Measurements from ENCODE around the gene OAS2.

Gene OAS2

GRCh38 chr12:112936927-112937326 is 41.4 kb upstream of the OAS2 start:
- Histone ChIP-seq H3K27ac (no peak overlapping the region), H3K36me3 (ENCODE audit: insufficient read depth, low read length) (no peaks in the 10 kb centered on the region), H3K4me3 (no peak overlapping the region), H3K9ac (ENCODE audit: insufficient read length) (no peak overlapping the region), H3K9me3 (ENCODE audit: low read depth, low read length) (no peaks in the 10 kb centered on the region)
- DNase-seq (ENCODE audit: low read depth, low spot score), result no peak
- TF ChIP-seq FOXP2 (optimal IDR thresholded peaks at IDR 0.05; ENCODE audit: control extremely low read depth, extremely low read length, insufficient read depth), result no peak
- TF ChIP-seq EZH2 (IDR thresholded peaks at IDR 0.05), result no peak
- TF ChIP-seq POLR2AphosphoS5 (IDR thresholded peaks at IDR 0.05; ENCODE audit: borderline replicate concordance, low read depth, low read length), result no peak

DNA sequence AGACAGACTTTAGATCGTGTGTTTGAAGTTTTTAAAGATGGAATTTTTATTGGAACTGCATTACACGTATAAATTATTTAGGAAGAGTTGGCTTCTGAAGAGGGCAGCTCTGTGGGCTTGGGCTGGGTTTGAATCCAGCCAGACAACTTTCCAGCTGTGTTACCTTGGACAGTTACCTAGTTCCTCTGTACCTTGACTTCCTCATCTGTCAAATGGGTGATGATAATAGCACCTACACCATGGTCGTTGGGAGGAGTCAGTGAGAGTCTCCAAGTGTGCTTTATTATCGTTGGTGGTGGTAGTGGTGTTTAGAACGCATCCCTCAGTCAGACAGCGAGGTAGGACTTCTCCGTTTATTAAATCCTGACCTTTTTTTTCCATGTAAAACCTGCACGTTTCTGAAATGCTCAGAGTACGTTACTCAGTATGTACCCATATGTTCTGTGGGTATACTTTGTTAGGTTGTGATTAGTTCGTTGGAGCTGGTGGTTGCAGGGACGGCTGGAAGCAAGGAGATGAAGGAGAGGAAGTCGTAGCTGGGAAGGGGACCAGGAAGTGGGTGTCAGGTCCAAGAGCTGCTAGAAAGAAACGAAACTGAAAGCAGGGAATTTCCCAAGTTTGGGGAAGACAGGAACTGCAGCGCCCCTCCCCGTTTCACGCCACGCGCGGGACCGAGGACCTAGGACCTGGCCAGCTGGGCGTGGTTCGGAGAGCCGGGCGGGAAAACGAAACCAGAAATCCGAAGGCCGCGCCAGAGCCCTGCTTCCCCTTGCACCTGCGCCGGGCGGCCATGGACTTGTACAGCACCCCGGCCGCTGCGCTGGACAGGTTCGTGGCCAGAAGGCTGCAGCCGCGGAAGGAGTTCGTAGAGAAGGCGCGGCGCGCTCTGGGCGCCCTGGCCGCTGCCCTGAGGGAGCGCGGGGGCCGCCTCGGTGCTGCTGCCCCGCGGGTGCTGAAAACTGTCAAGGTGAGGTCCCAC is 40.3 kb upstream of the OAS2 start, which contains the start of gene OAS3:
Gene OAS3 (plus strand): TSS at position 734 of the 979 bp plus-strand sequence. CDS start 57 bp downstream, at position 791.
- no peak for DNase-seq (ENCODE audit: low read depth, low spot score)
- Histone ChIP-seq H3K9ac (ENCODE audit: insufficient read length) (peak within 1 kb of the TSS; percentile 74), H3K9me3 (ENCODE audit: low read depth, low read length) (no peaks in the 10 kb centered on the region), H3K4me3 (peak within 1 kb of the TSS; percentile 79), H3K36me3 (ENCODE audit: insufficient read depth, low read length) (no peaks in the 10 kb centered on the region), H3K27ac (no peak within 1 kb of the TSS)
- no peak for TF ChIP-seq FOXP2 (optimal IDR thresholded peaks at IDR 0.05; ENCODE audit: control extremely low read depth, extremely low read length, insufficient read depth)
- no peak for TF ChIP-seq POLR2AphosphoS5 (IDR thresholded peaks at IDR 0.05; ENCODE audit: borderline replicate concordance, low read depth, low read length)
- no peak for TF ChIP-seq EZH2 (IDR thresholded peaks at IDR 0.05)

DNA sequence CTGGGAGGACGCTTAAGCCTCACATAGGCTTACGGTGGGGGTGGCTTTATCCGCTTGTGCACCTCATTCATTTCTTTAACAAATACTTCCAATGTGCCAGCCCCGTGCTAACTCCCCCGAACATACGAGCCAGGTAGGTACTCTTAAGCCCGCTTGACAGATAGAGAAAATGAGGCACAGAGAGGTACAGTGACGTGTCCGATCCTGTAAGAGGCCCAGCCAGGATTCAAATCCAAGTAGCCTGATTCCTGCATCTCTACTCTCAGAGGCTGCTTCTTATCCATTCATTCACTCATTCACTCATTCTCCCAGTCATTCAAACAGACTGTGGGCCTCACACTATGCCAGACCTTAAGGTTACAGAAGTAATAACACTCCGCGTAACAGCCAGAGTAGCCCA is 39.6 kb upstream of the OAS2 start:
- H3K9ac ChIP-seq (ENCODE audit: insufficient read length), result peak overlapping the region; percentile 74
- no peak for TF ChIP-seq POLR2AphosphoS5 (IDR thresholded peaks at IDR 0.05; ENCODE audit: borderline replicate concordance, low read depth, low read length)
- H3K36me3 ChIP-seq (ENCODE audit: insufficient read depth, low read length), result no peaks in the 10 kb centered on the region
- H3K27ac ChIP-seq, result no peak overlapping the region
- H3K9me3 ChIP-seq (ENCODE audit: low read depth, low read length), result no peaks in the 10 kb centered on the region
- H3K4me3 ChIP-seq, result peak overlapping the region; percentile 79
- no peak for DNase-seq (ENCODE audit: low read depth, low spot score)

- no peak for DNase-seq (ENCODE audit: low read depth, low spot score)
Measured at GRCh38 chr12:112939761-112940381, 38.4 kb upstream of the OAS2 start.

DNA sequence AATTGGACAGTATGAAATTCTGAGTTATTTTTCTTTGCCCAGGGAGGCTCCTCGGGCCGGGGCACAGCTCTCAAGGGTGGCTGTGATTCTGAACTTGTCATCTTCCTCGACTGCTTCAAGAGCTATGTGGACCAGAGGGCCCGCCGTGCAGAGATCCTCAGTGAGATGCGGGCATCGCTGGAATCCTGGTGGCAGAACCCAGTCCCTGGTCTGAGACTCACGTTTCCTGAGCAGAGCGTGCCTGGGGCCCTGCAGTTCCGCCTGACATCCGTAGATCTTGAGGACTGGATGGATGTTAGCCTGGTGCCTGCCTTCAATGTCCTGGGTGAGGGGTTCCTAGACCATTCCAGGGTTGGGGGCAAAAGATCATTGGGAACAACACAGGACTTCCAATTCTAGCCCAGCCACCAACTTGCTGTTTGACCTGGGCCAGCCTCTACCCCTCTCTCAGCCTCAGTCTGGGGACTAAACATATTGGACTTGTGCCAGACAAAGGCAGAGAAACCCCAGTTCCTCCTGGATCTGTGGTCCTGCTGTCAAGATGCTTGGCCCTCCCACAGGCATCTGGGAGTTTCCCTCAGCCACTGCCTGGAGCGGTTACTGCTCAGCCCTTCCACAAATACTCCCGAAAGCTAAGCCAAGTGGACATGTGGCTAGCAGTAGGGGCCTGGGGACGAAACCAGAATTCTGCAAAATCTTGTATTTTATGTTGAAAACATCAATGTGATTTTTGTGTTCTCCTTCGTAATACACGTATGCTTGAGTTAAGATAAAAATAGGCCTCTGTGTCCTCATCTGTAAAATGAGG is 36.6 kb upstream of the OAS2 start:
- Histone ChIP-seq H3K36me3 (ENCODE audit: insufficient read depth, low read length) (peaks cover 5% of the 10 kb centered on the region; the same call in 1 of the 2 replicates), H3K4me3 (no peak overlapping the region), H3K27ac (no peak overlapping the region), H3K9me3 (ENCODE audit: low read depth, low read length) (no peaks in the 10 kb centered on the region), H3K9ac (ENCODE audit: insufficient read length) (no peak overlapping the region)
- TF ChIP-seq FOXP2 (optimal IDR thresholded peaks at IDR 0.05; ENCODE audit: control extremely low read depth, extremely low read length, insufficient read depth) (no peak), EZH2 (IDR thresholded peaks at IDR 0.05) (no peak), POLR2AphosphoS5 (IDR thresholded peaks at IDR 0.05; ENCODE audit: borderline replicate concordance, low read depth, low read length) (no peak)
- DNase-seq (ENCODE audit: low read depth, low spot score), result no peak

More at GRCh38 chr12:112939761-112940381, 38.4 kb upstream of the OAS2 start:
- H3K27ac ChIP-seq, result no peak overlapping the region
- peaks cover 5% of the 10 kb centered on the region; the same call in 1 of the 2 replicates for H3K36me3 ChIP-seq (ENCODE audit: insufficient read depth, low read length)
- H3K4me3 ChIP-seq, result no peak overlapping the region
- TF ChIP-seq EZH2 (IDR thresholded peaks at IDR 0.05) (no peak), FOXP2 (optimal IDR thresholded peaks at IDR 0.05; ENCODE audit: control extremely low read depth, extremely low read length, insufficient read depth) (no peak), POLR2AphosphoS5 (IDR thresholded peaks at IDR 0.05; ENCODE audit: borderline replicate concordance, low read depth, low read length) (no peak)
- no peaks in the 10 kb centered on the region for H3K9me3 ChIP-seq (ENCODE audit: low read depth, low read length)
- no peak overlapping the region for H3K9ac ChIP-seq (ENCODE audit: insufficient read length)

GRCh38 chr12:112942572-112942971 is 35.7 kb upstream of the OAS2 start:
- DNase-seq (ENCODE audit: low read depth, low spot score), result no peak
- H3K27ac ChIP-seq, result no peak overlapping the region
- H3K4me3 ChIP-seq, result no peak overlapping the region
- H3K9ac ChIP-seq (ENCODE audit: insufficient read length), result no peak overlapping the region
- H3K9me3 ChIP-seq (ENCODE audit: low read depth, low read length), result no peaks in the 10 kb centered on the region
- peaks cover 5% of the 10 kb centered on the region; the same call in 1 of the 2 replicates for H3K36me3 ChIP-seq (ENCODE audit: insufficient read depth, low read length)
- TF ChIP-seq POLR2AphosphoS5 (IDR thresholded peaks at IDR 0.05; ENCODE audit: borderline replicate concordance, low read depth, low read length) (no peak), EZH2 (IDR thresholded peaks at IDR 0.05) (no peak), FOXP2 (optimal IDR thresholded peaks at IDR 0.05; ENCODE audit: control extremely low read depth, extremely low read length, insufficient read depth) (no peak)

DNA sequence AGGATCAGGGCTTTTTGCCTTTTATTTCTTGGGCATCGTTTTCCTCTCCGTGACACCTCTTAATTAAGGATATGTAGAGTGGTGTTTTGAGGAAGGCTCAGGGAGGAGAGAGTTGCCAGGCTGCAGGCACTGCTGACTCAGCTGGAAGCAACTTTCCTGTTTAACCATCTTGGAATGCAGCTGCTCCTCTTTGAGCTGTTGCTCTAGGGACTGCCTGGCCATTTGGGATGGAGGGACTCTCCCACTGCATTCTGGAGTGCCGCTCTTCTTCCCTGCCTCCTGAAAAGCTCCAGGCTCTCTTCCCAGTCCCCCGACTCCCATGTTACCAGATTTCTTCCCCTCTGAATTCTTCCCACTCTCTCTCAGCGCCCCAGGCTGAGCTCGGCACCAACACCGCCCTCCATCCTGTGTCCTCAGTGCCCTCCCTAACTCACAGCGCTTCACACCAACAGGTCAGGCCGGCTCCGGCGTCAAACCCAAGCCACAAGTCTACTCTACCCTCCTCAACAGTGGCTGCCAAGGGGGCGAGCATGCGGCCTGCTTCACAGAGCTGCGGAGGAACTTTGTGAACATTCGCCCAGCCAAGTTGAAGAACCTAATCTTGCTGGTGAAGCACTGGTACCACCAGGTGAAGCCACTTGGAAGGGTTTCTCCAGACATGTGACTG is 34.2 kb upstream of the OAS2 start:
- no peaks in the 10 kb centered on the region for H3K9me3 ChIP-seq (ENCODE audit: low read depth, low read length)
- H3K27ac ChIP-seq, result no peak overlapping the region
- no peak overlapping the region for H3K9ac ChIP-seq (ENCODE audit: insufficient read length)
- H3K4me3 ChIP-seq, result no peak overlapping the region
- peaks cover 5% of the 10 kb centered on the region; the same call in 1 of the 2 replicates for H3K36me3 ChIP-seq (ENCODE audit: insufficient read depth, low read length)
- no peak for DNase-seq (ENCODE audit: low read depth, low spot score)
- TF ChIP-seq FOXP2 (optimal IDR thresholded peaks at IDR 0.05; ENCODE audit: control extremely low read depth, extremely low read length, insufficient read depth), result no peak
- TF ChIP-seq POLR2AphosphoS5 (IDR thresholded peaks at IDR 0.05; ENCODE audit: borderline replicate concordance, low read depth, low read length), result no peak
- no peak for TF ChIP-seq EZH2 (IDR thresholded peaks at IDR 0.05)

All from SK-N-MC (cell line).